Retina (tissue), 1 donor: ENCODE data around the gene ARHGEF6.

Experiments
- DNase-seq: peaks from one replicate; pipeline ENCODE4 v3.0.0-alpha.2; 2016

Gene ARHGEF6

DNA sequence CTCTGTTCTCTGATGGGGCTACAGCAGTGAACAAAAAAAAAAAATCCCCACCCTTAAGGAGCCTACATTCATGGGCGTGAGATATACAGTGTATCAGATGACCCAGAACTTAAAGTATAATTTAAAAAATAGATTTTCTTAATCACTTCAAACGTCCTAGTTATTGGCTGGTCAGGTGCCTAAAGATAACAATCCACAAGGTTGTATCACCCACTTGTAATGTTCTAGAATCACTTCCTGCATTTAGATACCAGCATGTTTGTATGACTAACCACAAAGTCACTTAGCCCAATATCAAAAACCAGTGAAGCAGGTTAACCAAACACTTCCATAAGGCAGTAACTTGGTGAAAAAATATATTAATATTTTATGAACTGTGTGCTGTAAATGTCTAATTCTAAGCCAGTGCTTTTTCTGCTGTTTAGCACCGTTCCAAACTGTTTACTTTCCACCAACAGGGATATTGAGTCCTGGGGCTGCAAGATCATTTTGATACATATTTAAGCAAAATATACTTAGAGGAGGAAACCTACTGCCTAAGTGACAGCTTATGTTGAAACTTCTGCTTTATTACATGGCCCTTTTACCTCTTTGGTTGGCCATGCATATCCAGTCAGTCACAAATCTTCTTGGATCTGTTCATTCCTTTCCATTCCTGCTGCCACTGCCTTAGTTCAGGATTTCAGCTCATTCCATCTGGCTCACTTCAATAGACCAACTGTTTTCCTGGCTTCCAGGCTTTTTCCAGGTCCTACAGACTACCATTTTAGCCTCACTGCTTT lies 89.5 kb downstream of the ARHGEF6 start:
- no peak for DNase-seq

DNA sequence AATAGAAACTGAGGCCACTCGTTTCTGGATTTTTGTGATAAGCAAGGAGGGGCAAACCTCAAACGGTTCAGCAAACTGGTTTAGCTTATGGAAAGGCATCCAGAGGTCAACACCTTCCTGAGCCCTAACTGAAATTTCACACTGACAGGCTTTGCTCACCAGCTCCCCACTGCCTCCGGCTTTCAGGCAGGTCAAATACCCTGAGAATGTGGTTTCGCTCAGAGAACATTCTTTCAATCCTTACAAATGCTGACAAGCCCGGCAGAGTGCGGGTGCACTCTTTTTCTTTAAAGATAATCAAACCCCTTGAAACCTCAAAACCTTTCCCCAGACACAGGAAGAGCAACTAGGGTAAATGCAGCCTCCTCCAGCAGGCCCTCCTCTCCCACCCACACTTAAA lies 91.3 kb downstream of the ARHGEF6 start:
- DNase-seq, result no peak

DNA sequence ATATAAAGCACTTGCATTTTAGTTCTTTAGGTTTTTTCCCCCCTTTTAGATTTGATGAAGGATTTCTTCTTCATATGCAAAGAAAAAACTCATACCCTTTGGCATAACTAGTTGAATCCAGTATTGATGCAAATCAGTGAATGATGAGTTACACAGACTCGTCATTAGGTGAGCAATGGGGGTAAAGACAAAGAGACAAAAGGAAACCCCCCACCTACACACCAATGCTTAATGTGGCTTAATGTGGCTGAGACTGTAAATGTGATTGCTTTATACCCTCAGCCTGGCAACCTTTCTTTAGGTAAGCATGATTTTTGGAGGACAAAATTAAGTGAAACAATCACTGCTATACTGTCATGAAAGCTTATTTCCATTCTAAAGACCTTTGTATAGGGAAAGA lies 93.3 kb downstream of the ARHGEF6 start:
- DNase-seq, result no peak

DNA sequence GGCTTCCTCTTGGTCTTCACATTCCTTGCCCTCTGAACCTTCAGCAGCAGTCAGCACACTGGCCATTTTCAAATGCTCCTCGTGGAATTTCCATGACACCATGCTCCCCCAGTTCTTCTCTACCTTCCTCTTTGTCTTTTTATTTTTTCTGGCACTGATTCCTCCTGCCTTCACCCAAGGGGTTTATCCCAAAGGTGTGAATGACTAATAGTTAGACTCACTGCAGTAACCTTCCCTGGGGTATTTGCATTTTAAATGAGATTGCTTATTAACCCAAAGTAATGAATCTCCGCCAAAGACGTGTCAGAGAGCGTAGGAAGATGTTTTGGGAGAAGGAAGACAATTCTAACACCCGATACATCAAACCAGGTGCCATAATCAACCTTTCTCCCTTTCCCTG lies 96.6 kb downstream of the ARHGEF6 start:
- DNase-seq, result no peak

DNA sequence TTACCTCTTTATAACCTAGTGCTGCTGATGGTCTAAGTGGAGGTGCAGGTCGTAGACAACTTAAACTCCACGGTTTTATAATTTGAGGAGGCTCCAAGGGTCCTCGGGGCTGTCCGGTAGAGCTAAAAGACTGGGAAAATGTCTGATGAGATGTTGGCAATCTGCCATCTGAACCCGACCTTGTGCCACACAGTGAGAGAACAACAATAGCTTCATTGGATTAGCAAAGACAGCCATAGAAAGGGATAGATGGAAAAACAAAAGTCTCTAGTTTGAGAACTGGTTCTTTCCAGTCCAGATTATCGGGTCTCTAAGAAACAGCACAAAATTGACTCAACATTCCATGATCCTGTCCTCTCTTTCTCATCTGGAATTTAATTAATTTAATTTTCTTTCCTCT lies 101.2 kb downstream of the ARHGEF6 start:
- DNase-seq, result no peak

DNA sequence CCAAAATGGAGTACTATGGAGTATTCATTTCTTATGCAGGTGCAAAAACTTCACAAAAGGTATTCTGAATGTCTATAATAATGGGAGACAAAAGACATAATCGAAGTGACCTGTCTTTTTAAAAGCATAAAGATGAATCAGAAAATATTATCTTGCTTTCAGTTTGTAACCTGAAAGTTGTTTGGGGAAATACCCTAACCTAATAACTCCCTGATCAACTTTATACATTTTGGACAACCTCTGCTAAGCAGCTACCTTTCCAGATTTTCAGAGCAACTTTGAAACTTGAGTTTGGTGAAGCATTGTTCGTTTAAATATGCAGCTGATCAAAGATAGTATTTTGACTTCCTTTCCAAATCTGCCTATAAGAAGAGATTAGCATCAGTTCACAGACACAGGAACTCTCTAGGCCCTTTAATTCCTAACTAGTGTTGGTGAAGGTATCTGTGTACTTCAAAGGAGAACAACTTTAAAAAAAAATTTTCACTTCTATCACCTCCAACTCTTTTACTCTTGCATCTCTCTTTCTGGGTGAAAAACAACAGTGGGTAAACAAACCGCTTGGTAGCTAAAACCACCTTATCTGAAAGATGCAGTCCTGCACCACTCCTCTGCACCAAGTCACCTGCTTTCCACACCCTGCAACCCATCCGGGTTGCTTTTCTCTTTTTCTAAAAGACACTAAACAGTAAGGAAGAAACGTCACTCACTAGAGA lies 106.3 kb downstream of the ARHGEF6 start:
- no peak for DNase-seq

DNA sequence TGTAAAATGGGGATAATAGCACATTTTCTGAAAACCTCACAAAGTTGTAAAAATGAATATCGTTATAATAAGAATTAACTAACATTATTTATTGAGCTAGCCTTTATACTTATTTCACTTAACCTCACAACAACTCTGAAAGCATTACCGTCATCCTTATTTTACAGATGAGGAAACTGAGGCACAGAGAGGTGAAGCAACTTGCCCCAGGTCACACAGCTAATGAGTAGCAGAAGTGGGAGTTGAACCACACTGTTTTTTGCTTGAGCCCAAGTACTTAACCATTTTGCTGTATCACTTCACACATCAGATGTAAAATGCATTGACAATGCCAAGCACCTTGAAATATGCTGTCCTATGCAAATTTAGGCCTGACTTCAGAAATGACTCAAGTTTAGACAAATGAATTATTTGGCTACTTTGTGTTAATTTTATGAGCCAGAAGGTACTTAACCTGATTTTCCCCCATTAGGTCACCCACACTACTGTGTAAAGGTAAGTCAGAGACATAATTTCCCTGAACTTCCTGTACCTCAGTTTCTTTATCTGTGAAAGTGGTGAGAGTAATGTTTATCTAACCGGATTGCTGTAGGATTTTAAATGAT lies 109.6 kb downstream of the ARHGEF6 start:
- no peak for DNase-seq

DNA sequence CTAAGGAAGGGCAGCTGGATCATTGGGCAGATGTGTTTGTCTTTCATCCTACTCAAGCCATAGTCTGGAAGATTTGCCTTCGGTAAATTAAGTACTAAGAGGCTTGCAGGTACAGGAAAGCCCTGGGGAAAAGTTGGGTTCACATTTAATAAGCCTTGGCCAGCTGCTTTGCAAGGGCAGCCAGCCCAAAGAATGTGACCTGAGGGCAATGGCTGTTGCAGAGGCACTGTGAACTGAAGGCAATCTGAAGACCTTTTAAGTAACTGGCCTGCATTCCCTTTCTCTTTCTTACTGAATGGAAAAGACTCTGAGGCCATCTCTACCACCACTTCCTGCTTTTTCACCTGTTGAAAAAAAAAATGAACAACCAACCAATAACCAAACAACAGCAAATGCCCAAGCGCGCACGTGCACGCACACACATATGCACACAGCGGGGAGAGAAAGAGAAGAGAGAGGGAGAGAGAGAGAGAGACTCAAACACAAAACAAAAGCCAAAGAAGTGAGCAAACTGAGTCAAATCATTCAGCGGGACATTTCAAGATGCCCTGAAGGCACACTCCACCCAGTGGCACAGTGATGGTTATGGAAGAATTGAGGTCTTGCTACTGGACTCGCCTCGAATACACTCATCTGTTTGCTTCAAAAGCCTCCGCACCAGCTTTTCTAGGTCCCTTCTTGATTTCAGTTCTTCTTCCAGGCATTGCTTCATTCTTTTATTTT lies 113.1 kb downstream of the ARHGEF6 start:
- DNase-seq, result no peak

DNA sequence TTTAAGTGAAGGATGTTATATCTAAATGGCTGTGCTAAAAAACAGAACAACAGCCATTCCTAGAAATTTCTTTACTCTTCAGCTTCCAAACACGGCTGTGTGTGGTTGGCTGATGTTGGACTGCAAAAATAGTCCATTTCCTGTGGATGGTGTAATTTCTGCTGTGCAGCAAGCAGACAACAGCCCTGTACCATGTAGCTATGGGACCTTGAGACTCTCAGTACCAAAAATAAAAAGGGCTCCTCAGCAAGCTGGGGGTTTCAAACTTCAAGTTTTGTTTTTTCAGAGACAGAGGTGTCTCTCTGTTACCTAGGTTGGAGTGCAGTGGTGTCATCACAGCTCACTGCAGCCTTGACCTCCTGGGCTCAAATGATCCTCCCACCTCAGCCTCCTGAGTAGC lies 114.6 kb downstream of the ARHGEF6 start:
- DNase-seq, result no peak

DNA sequence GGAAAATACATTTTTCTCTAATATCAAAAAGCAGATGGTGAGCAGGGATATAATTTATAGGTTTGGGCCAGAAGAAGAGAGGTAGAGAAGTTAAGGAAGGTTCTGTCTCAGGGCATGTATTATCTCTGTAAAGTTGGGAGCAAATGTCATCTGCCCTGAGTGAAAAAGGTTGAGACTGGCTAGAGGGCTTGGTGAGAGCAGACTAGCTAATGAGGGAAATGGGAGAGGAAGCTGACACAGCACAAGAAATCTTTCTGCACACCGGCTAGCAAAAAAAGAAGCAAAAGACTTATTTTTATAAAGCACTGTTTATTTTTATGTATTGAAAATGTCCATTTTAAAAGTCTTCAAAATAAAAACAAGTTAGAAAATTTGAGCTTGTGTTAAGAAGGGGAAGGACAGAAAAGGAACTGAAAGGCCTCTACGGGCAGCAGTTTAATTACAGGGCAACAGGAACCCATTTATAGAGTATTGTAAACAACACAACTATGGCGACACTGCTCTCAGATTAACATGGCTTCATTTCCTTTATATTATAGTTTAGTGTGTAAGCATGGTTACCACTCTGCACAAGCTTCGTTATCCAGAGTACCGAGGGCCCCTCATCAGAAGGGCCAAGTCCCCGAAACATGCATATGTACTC lies 115.4 kb downstream of the ARHGEF6 start:
- DNase-seq, result no peak

DNA sequence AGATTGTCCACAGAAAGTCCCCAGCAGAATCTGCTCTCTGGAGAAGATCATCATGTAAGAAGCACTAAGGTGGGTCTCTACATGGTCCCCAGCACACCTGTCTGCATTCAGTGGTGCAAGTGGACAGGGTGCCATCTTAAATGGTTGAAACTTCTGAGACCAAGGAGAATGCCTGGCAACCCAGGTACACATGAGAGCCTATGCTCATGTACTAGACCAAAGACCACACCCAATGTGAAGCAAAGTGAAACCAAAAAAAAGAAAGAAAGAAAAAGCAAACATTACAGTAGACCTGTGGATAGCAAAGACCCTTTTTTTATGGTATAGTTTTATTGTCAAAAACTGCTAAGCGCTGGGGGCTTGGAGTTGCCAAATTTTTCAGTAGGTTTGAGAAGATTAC lies 117.8 kb downstream of the ARHGEF6 start:
- DNase-seq, result no peak

DNA sequence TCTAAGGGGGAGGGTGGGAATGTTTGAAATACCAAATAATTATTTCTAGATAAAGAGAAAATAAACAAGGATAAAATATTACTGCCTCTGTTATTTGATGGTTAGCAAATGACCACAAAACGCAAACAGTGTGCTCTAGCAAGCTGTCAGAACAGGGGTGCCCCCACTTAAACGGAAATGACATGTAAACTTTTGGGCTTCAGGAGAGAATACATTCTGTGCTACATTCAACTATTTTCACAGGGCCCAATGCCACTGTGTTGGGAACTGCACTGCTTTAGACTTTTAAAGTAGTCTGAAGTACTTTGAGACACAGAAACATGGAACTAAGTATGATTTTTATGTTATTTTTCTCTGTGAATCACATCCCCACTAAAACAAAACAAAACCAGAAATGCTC lies 118.6 kb downstream of the ARHGEF6 start:
- DNase-seq, result no peak

DNA sequence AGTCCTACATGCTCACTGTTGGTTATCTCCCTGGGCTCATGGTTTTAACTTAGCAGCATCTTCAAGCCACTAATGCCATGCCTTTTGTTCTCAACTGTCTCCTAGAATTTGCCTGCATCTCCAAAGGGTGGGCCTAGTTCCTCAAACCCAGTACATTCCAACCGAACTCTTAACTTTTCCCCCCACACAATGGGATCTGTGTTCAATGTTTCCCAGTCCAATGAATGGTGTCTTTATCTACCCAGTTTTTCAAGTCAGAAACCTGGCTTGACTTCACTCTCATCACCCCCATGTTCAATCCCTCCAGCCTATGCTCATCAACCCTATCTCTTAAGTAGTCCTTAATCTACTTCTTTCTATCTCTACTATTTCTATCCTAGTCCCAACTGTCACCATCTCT lies 119.8 kb downstream of the ARHGEF6 start:
- DNase-seq, result no peak

DNA sequence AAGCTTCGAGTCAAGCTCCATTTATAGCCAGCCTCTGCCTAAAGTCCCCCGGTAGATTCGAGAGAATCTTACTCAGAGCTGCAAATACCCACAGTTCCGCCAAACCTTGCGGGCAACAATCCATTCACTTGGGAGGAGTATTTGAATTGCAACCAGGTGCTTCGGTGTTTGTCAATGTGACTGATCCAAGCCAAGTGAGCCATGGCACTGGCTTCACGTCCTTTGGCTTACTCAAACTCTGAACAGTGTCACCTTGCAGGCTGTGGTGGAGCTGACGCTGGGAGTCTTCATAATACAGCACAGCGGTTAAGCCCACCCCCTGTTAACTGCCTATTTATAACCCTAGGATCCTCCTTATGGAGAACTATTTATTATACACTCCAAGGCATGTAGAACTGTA lies 121.6 kb downstream of the ARHGEF6 start:
- DNase-seq, result no peak

DNA sequence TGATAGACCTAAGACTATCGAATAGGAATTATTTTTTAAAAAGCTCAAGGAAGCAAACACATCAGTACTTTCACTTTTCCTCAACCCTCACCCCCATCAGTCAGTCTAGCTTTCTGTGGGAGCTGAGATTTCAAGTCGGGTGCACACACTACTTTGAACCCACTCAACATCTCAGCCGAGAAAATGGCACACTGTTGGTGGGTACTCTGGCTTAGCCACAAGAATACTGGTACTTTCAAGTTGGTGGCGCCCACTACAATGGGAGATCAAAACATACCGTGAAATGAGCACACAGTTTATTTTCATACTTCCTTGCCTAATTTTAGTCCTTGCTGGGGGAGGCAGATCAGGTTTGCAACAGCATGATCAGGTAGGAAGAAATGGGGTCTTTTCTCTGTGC lies 122.6 kb downstream of the ARHGEF6 start:
- DNase-seq, result no peak

DNA sequence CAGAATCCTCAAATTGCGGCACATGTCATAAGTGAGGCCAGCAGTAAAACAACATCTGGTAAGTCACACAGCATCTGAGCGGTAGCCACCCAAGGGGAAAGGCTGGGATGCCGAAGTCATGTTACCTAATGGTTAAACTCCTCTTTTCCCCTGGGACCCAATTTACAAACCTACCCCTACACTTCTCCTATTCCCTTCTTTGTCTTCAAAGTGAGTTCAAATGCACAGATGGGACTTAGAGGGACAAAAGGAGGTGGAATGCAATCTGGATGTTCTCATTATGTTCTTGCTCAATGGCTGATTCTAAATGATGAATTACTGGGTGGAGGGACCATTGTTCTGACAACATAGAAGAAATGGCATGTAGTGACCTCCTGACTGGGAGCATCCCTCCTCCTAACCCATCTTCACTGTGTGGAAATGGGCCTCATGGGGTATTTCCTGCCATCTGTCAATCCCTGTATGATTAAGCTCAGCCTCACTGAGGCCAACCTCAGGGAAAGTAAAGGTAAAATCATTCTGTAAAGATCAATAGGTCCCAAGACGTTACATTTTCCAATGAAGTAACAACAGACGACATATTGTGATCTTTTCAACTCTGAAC lies 124.3 kb downstream of the ARHGEF6 start:
- DNase-seq, result no peak

DNA sequence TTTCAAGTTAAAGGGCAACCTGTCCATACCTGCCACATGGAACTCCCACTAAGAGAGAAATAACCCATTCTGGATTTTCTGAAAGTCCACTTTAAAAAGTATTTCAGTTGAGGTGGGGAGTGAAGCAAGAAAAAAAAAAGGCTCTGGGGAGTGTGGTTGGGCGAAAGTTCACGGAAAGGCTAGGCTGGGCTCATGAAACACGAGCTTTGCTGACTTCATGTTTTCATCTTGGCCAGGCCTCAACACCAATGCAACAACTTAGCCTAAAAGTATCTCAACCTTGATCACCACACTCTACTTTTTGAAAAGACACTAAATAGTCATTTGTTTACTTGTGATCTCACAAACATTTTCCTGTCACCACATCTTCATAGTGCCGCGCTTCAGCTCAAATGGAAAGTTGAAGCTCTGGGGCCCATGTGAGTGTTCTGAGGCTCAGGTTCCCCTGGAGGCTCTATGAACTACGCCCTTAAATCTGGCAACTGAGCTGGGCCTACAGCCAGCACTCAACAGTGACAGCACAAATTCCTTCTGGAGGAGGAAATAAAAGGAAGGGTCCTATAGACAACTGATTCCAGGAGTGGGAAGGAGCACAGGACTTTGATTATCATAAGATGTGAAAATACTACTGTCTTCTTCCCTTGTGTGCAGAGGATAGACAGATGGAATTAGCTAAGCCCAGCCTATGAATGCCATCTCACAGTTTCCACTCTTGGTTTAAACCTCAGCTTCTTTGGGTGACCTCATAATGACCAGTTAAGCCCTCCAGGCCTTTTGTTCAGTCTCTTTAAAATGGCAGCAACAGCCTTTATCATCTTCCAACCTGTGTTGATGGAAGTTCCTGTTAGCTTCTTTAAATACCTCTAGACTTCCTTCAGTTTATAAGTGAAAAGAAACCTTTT lies 127.7 kb downstream of the ARHGEF6 start:
- DNase-seq, result no peak

DNA sequence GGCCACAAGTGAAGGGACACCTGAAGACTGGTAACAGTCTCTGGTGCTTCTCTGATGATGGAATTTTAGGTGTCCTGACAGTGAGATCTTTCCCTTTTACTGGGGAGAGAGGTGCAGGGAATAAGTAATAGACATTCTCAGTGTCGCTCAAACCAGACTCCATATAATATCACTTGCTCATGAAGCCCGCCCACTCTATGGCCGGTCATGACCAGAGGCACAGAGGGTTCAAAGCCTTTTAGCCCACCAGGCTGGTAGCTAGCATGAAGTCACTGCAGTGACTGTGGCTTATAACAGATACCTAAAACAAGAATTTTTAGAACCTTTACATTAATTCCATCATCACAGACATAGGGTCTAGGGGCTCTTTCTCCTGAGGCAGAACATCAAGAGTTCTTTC lies 129.9 kb downstream of the ARHGEF6 start:
- DNase-seq, result no peak

DNA sequence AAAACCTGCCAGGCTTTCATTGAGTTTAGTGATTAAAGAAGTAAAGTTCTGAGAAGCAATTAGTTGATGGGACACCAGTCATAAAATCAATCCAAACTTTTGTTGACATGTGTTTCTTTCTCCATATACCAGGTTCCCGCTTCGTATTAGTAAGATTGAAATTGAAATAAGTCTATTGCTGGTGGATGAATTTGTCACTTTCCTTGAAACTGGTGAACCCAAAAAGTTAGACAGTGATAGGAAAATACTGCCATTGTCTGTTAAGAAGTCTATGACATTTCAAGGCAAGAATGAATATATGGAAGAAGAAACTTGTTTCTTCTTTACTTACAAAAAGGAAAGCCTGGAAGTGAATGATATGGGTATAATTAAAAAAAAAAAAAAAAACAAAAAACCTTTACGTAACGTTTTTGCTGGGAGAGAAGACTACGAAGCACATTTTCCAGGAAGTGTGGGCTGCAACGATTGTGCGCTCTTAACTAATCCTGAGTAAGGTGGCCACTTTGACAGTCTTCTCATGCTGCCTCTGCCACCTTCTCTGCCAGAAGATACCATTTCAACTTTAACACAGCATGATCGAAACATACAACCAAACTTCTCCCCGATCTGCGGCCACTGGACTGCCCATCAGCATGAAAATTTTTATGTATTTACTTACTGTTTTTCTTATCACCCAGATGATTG lies 132.9 kb downstream of the ARHGEF6 start, which contains the start of gene CD40LG:
CD40LG (plus strand) TSS at position 482 of the 684 bp plus-strand sequence; CDS start at position 573, 91 bp downstream.
- no peak for DNase-seq

DNA sequence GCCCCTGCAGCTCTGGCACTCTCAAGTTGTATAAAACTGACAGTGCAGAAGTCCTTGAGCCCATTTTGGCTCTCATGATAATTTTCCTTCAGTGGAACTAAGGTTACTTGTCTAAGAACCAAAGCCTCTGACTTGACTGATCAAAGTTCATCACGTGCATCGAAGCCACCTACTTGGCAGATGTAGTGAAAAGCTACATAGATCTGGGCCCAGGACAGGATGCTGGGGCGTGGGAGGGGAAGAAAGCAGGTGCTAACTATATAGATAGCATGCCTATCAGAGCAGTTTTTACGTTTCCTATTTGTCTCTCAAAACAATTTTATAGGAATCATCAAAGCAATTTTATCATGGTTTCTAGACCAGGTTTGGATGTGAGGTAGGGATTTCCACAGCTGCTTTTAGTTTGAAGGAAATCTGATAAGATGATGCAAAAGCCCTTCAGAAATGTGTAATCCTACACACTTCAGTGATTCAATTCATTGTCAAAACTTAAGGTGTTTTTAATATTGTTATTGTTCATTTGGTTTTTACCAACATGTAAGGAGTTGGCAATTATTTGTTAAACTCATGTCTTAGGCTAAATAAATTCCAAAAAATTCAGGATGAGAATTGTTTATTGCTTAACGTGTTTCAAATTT lies 134.0 kb downstream of the ARHGEF6 start:
- no peak for DNase-seq
